ENCODE data around the gene SF3A1.

- TF ChIP-seq, protein P1, sequence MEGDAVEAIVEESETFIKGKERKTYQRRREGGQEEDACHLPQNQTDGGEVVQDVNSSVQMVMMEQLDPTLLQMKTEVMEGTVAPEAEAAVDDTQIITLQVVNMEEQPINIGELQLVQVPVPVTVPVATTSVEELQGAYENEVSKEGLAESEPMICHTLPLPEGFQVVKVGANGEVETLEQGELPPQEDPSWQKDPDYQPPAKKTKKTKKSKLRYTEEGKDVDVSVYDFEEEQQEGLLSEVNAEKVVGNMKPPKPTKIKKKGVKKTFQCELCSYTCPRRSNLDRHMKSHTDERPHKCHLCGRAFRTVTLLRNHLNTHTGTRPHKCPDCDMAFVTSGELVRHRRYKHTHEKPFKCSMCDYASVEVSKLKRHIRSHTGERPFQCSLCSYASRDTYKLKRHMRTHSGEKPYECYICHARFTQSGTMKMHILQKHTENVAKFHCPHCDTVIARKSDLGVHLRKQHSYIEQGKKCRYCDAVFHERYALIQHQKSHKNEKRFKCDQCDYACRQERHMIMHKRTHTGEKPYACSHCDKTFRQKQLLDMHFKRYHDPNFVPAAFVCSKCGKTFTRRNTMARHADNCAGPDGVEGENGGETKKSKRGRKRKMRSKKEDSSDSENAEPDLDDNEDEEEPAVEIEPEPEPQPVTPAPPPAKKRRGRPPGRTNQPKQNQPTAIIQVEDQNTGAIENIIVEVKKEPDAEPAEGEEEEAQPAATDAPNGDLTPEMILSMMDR (IDR thresholded peaks at IDR 0.05), result no peak
- no peak for TF ChIP-seq POLR2A (IDR thresholded peaks at IDR 0.05)
Measured at GRCh38 chr22:30385942-30386341, 29.2 kb upstream of the SF3A1 start.

All from Peyer's patch (tissue), 4 donors.